ENCODE data around the gene CLNS1A.
A peak's percentile ranks its signal among the peaks of the same experiment; 100 is the strongest.
"Not testable (repeated sequence)": the region's sequence is repeated elsewhere in the genome, so short reads cannot be mapped to it uniquely, and the experiment has no call there.

CLNS1A gene

GRCh38 chr11:77637345-77638165, at the start of gene CLNS1A:
Gene CLNS1A, minus strand, starts transcription at chr11:77637794. Its CDS starts 80 bp downstream, at chr11:77637714.
- peak; percentile 81 for DNase-seq (ENCODE audit: low spot score)

DNA sequence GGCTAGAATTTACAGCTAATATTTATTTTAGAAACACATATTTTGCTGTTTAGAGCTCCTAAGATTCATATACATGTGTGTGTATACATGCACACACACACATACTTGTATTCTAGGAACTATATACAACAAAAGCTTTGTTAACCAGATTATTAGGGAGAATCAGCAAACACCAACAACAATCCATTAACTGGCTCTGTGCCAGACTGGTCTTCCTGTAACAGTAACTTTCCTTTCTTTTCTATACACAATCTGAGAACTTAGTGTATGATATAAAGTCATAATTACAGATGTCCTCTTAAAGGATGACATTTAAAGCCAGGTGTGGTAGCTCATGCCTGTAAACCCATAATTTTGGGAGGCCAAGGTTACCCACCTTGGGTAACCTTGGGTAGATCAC, 49.5 kb upstream of the CLNS1A start:
- DNase-seq (ENCODE audit: low spot score), result no peak

GRCh38 chr11:77677138-77677537, 39.5 kb upstream of the CLNS1A start:
- no peak for DNase-seq (ENCODE audit: low spot score)

- peak; percentile 51 for DNase-seq (ENCODE audit: low spot score)
Observed at GRCh38 chr11:77672264-77672663, 34.7 kb upstream of the CLNS1A start.

- no peak for DNase-seq (ENCODE audit: low spot score)
Observed at GRCh38 chr11:77669848-77670511, 32.4 kb upstream of the CLNS1A start.

DNA sequence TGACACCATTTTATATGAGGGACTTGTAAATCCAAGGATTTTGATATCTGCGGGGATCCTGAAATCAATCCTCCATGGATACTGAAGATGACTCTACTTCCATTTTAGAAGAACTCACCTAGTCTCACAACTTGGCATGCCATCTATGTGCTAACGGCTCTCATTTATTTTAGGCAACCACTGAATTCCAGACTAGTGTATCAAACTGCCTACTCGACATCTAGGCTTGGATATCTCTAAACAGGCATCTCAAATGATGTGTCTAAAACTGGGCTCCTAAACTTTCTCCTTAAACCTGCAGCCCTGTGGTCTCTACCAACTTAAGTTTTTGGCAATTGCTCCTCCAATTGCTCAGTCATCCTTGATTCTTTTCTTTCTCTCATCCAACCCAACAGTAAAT, 31.2 kb upstream of the CLNS1A start:
- peak; percentile 18 for DNase-seq (ENCODE audit: low spot score)

GRCh38 chr11:77665240-77665965, 27.8 kb upstream of the CLNS1A start:
- no peak for DNase-seq (ENCODE audit: low spot score)

DNA sequence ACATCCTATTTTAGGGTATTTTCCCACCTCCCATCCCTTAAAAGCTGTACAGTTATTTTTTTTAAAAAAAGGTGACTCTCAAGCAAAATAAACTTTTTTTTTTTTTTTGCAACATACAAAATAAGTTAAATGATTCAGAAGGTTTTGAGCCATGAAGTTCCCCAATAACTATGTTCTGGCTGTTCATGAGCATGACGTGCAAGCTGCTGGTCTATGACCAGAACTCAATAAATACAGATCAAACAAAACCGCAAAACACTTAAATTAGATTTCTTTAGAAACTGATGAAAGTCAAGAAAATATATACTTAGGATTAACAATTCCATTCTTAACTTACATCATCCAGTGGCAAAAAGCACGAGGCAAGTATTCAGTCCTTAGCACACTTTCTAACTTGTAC, 24.1 kb upstream of the CLNS1A start:
- no peak for DNase-seq (ENCODE audit: low spot score)

DNA sequence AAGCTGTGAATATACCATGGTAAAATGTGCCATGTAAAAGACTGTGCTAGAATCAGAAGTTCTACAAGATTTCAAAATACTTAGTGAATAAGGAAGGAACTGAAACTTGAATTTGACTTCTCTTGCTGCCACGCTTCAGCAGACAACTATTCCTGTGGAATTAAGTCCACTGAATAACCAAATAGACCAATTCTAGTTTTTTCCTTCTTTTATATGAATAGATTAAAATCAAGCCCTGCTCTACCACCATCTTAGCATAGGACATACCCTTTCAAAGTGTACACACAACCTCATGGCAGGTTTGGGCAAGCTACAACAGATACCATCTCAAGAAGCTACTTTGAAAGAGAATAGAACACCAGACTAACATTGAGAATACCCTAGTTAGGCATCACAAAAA, 23.4 kb upstream of the CLNS1A start:
- DNase-seq (ENCODE audit: low spot score), result no peak

DNA sequence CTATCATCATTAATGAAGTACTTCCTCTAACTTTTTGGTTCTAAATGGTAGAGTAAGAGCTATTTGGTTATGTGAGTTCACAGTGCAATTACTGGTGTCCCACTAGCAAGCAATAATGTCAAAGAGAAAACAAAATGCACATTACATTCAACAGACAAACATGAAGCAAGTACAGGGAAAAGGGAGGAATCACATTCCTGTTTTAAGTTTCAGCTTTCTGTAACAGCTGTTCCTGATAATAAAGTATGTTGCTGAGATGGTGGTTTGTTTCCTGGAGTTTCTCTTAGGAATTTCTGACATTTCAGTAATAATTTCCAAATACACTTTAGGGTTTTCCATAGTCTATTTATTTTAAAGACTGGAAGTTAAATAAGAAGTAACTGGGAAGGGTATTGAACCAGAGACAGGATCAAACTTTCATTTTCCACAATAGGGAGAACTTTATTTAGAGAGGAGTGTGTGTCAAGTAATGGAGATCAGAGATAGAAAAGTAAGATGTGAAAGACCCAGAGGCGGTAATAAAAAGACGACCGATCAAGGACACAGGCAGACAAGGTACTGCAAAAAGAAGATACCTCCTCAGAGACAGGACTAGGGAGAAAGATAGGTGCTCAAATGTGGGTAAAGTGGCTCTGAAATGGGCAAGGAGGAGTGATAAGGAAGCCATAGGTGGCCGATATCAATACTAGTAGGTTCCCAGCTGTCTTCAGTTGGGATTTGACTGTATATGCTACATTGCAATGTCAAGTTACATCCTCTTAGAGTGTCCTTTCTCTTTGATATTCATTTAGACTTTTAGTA, 20.8 kb upstream of the CLNS1A start:
- no peak for DNase-seq (ENCODE audit: low spot score)

DNA sequence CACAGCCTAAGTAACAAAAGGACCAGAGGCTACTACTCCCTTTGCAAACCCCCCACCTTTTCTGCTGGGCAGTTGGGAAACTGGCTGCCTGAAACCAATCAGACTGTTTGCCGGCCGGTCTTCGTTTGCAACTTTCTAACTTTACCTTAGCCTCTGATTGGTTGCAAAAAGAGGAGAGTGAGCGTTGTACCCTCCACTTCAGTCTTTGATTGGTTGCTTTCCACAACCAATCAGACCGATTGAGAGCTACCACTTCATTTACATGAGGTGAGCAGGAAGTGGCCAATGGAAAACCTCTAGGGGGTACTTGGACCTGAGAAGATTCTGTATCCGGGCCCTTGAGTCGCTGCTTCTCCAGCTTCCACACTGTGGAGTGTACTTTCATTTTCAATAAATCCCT, 18.8 kb upstream of the CLNS1A start:
- DNase-seq (ENCODE audit: low spot score), result no peak

DNA sequence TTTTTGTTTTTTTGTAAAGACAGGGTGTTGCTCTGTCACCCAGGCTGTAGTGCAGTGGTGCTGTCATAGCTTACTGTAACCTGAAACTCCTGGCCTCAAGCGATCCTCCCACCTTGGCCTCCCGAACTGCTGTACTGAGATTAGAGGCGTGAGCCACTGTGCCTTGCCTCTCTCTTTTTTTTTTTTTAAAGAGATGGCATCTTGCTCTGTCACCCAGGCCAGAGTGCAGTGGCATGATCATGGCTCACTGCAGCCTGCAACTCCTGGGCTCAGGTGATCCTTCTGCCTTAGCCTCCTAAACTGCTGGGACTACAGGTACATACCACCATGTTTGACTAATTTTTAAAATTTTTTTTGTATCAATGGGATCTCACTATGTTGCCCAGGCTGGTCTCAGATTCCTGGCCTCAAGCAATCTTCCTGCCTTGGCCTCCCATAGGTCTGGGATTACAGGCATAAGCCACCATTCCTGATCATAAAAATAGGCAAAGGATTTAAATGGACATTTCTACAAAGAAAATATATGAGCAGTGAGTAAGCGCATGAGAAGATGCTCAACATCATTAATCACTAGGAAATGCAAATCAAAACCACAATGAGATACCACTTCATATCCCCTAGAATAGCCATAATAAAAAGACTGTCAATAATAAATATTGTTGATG, 17.3 kb upstream of the CLNS1A start:
- DNase-seq (ENCODE audit: low spot score), result no peak

DNA sequence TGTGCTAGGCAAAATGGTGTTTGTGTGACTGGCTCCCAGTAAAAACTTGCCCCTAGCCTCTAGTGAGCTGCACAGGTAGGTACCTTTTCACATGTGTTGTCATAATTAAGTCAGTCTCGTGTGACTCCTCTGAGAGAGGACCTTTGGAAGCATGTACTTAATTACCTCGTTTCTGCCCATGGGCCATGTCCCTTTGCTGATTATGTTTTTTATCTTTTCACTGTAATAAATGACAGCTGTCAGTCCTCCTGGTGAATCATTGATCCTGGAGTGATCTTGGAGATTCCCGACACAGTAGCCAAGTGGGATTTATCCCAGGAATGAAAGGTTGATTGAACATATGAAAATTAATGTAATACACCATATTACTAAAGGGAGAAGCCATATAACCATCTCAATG, 12.5 kb upstream of the CLNS1A start:
- no peak for DNase-seq (ENCODE audit: low spot score)

- DNase-seq (ENCODE audit: low spot score), result no peak
Observed at GRCh38 chr11:77647654-77648305, 10.2 kb upstream of the CLNS1A start.

DNA sequence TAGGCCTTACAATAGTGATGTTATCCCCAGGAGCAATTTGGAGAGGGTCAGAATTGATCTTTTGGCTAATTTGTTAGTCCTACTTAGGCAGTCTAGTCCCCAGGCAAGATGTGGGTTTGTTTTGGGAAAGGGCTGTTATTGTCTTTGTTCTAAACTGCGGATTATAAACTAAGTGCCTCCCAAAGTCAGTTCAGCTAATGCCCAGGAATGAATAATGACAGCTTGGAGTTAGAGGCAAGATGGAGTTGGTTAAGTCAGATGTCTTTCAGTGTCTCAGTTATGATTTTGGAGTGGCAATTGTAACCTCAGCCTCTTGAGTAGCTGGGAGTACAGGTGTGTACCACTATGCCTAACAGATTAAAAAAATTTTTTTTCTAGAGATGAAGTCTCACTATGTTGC, 7.3 kb upstream of the CLNS1A start:
- DNase-seq (ENCODE audit: low spot score), result no peak

- DNase-seq (ENCODE audit: low spot score), result no peak
Observed at GRCh38 chr11:77642228-77642627, 4.6 kb upstream of the CLNS1A start.

- DNase-seq (ENCODE audit: low spot score), result no peak
Observed at GRCh38 chr11:77636731-77637344, 756 bp downstream of the CLNS1A start.

DNA sequence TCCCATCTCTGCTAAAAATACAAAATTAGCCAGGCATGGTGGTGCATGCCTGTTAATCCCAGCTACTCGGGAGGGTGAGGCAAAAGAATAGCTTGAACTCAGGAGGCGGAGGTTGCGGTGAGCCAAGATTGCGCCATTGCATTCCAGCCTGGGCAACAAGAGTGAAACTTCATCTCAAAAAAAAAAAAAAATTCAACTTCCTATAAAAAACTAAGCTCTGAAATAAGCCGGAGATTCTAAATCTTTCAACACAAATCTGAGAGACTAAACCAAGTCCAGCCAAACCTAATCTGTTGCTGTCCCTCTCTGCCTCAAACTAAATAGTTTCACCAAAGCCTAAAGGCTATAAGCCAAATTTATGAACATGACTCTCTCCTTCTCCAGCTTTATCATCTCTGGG, 3.7 kb downstream of the CLNS1A start:
- DNase-seq (ENCODE audit: low spot score), result not testable (repeated sequence)

GRCh38 chr11:77630157-77630710, 7.4 kb downstream of the CLNS1A start:
- no peak for DNase-seq (ENCODE audit: low spot score)

DNA sequence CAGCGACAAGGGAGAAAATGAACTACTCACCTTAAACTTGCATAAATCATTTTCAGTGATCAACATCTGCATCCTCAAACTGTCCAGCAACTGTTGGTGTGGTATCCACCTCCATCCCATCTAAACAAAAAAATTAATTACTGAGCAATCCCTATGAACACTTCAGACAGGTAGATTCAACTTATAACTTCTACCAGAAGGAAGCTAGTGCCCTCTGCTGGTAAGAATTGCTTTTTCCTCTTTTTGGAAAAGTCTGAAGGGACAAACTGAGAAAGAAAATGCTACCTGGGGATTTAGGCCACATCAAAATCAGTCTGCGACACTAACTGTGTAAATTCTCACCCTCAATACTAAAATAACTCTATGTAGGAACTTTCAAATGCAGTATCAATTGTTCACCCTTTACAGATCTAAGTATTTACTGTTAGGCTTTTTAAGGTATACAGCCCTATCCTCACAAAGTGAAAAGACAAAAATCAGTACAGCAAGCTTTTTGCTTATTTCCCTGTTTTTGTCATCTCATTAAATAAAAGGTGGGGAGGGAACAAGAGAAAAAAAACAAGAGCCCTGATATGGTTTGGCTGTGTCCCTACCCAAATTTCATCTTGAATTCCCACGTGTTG, 17.9 kb downstream of the CLNS1A start:
- DNase-seq (ENCODE audit: low spot score), result no peak

All from AG08396 (cell line).